MM.1S (cell line): ENCODE data around the gene SLBP.

Experiments
- EZH2 ChIP-seq: fragments of 300-600 bp; sonication (generic); optimal IDR thresholded peaks from 2 replicates; pipeline ENCODE3; 2017; ENCODE audit warnings: low read depth, mild to moderate bottlenecking, antibody characterized with exemption, low read length, mixed read lengths
- EZH2phosphoT487 ChIP-seq: fragments of 300-600 bp; sonication (generic); IDR thresholded peaks from 2 replicates; pipeline ENCODE4 v1.6.1; 2018; ENCODE audit warnings: antibody characterized with exemption, low read length
- TF ChIP-seq, protein P1 (sequence below): fragments of 300-600 bp; sonication (generic); IDR thresholded peaks from 2 replicates; pipeline ENCODE4 v1.5.1; 2016; ENCODE audit warnings: antibody characterized with exemption, low read length, mixed read lengths

DNA sequence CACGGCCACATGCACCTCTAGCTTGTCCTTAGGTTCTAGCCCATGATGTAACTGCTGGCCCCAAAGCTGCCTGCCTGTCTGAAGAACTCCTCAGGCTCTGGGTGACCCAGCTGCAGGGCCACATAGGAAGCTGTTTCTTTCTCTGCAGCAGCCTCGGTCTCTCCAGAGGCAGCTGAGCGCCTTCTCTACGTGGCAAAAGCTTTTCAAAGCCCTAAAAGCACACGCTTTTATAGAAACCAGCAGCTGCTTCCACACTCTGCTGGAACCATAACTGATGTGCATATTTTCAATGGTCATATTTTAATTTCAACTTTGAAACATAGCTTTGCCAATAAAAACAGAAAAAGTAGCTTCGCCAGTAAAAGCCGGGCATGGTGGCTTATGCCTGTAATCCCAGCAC, 65.4 kb downstream of the SLBP start:
- TF ChIP-seq, protein P1, sequence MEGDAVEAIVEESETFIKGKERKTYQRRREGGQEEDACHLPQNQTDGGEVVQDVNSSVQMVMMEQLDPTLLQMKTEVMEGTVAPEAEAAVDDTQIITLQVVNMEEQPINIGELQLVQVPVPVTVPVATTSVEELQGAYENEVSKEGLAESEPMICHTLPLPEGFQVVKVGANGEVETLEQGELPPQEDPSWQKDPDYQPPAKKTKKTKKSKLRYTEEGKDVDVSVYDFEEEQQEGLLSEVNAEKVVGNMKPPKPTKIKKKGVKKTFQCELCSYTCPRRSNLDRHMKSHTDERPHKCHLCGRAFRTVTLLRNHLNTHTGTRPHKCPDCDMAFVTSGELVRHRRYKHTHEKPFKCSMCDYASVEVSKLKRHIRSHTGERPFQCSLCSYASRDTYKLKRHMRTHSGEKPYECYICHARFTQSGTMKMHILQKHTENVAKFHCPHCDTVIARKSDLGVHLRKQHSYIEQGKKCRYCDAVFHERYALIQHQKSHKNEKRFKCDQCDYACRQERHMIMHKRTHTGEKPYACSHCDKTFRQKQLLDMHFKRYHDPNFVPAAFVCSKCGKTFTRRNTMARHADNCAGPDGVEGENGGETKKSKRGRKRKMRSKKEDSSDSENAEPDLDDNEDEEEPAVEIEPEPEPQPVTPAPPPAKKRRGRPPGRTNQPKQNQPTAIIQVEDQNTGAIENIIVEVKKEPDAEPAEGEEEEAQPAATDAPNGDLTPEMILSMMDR, result no peak
- TF ChIP-seq EZH2 (no peak), EZH2phosphoT487 (no peak)
